Esophagus (tissue), 2 donors: ENCODE measurements around the gene NRDC. TPM values are rescaled to one million over a fixed set of nuclear protein-coding genes. Genes with fewer than 3 reads are reported as not detected.

Experiments
- H3K27ac ChIP-seq, 2 donors: one replicate each; pipeline ENCODE4 v1.5.1; 2013; ENCODE audit warnings: low read depth in 2 of 2, mild to moderate bottlenecking in 2 of 2, inconsistent platforms in 1 of 2, low read length in 1 of 2, moderate library complexity in 1 of 2
- H3K27me3 ChIP-seq, 2 donors: one replicate each; pipeline ENCODE4 v1.6.1; 2013; ENCODE audit warnings: low read length in 2 of 2, control low read depth in 1 of 2, mild to moderate bottlenecking in 1 of 2; ENCODE audit not compliant: insufficient read depth in 2 of 2, control insufficient read depth in 1 of 2
- H3K36me3 ChIP-seq, 2 donors: one replicate each; pipeline ENCODE4 v1.6.1; 2013; ENCODE audit warnings: low read length in 1 of 2; ENCODE audit not compliant: control insufficient read depth in 2 of 2, insufficient read depth in 2 of 2
- H3K4me1 ChIP-seq, 2 donors: one replicate each; pipeline ENCODE4 v1.6.1; 2013; ENCODE audit warnings: low read length in 1 of 2; ENCODE audit not compliant: control insufficient read depth in 2 of 2, insufficient read depth in 2 of 2
- H3K4me3 ChIP-seq, 2 donors: one replicate each; pipeline ENCODE4 v1.5.1; 2013; ENCODE audit warnings: low read length in 2 of 2, mild to moderate bottlenecking in 2 of 2, low read depth in 1 of 2, moderate library complexity in 1 of 2
- H3K9me3 ChIP-seq, 2 donors: one replicate each; pipeline ENCODE4 v1.6.1; 2013; ENCODE audit warnings: mild to moderate bottlenecking in 2 of 2, low read depth in 1 of 2, low read length in 1 of 2, moderate library complexity in 1 of 2; ENCODE audit not compliant: control insufficient read depth in 2 of 2, insufficient read depth in 1 of 2
- whole genome bisulfite sequencing, 2 donors: extraction: QIAGEN DNeasy Blood & Tissue Kit; methylation state at CpG; one replicate each; pipeline ENCODE4 v1.1.7; 2013; 5-methylcytosine and 5-hydroxymethylcytosine counted together
- polyA plus RNA-seq, 2 donors: library from polyadenylated mRNA; stranded (reverse); fragments of 200-250 nt; gene quantifications; one replicate each; pipeline ENCODE4 v1.2.3, GENCODE V29; 2013
- donor health status: healthy with polysubstance abuse.
- donor health status: Bipolar disorder and iron deficiency.

Gene NRDC
- polyA plus RNA-seq, 2 donors, result 51.3 to 78.1 TPM

- H3K27me3 ChIP-seq, result no peaks in the 10 kb centered on the region
Observed at GRCh38 chr1:51915951-51916350, 37.4 kb upstream of the NRDC start.

GRCh38 chr1:51912881-51913280, 34.4 kb upstream of the NRDC start:
- Histone ChIP-seq H3K4me3 (no peak overlapping the region), H3K36me3 (no peaks in the 10 kb centered on the region), H3K4me1 (no peaks in the 10 kb centered on the region), H3K27me3 (no peaks in the 10 kb centered on the region), H3K27ac (no peak overlapping the region), H3K9me3 (no peaks in the 10 kb centered on the region)
- WGBS, 2 donors, result 85 to 88% methylated on average over 7 of the region's 7 CpGs

More at GRCh38 chr1:51915951-51916350, 37.4 kb upstream of the NRDC start:
- Histone ChIP-seq H3K4me3 (no peak overlapping the region), H3K9me3 (no peaks in the 10 kb centered on the region), H3K4me1 (no peaks in the 10 kb centered on the region), H3K27ac (no peak overlapping the region), H3K36me3 (no peaks in the 10 kb centered on the region)
- 83 to 86% methylated on average over 3 of the region's 3 CpGs for WGBS, 2 donors

- Histone ChIP-seq H3K36me3 (no peaks in the 10 kb centered on the region), H3K9me3 (no peaks in the 10 kb centered on the region), H3K27ac (no peak overlapping the region), H3K4me3 (no peak overlapping the region), H3K27me3 (no peaks in the 10 kb centered on the region), H3K4me1 (no peaks in the 10 kb centered on the region)
- 73 to 74% methylated on average over 4 of the region's 4 CpGs for WGBS, 2 donors
Observed at GRCh38 chr1:51910221-51911000, 31.9 kb upstream of the NRDC start.

- H3K9me3 ChIP-seq, result no peaks in the 10 kb centered on the region
- 67 to 79% methylated on average over 2 of the region's 2 CpGs for WGBS, 2 donors
- no peaks in the 10 kb centered on the region for H3K36me3 ChIP-seq
- H3K27me3 ChIP-seq, result no peaks in the 10 kb centered on the region
- H3K4me1 ChIP-seq, result no peaks in the 10 kb centered on the region
- H3K4me3 ChIP-seq, result no peak overlapping the region
- H3K27ac ChIP-seq, result no peak overlapping the region
Observed at GRCh38 chr1:51908499-51908898, 30.0 kb upstream of the NRDC start.

DNA sequence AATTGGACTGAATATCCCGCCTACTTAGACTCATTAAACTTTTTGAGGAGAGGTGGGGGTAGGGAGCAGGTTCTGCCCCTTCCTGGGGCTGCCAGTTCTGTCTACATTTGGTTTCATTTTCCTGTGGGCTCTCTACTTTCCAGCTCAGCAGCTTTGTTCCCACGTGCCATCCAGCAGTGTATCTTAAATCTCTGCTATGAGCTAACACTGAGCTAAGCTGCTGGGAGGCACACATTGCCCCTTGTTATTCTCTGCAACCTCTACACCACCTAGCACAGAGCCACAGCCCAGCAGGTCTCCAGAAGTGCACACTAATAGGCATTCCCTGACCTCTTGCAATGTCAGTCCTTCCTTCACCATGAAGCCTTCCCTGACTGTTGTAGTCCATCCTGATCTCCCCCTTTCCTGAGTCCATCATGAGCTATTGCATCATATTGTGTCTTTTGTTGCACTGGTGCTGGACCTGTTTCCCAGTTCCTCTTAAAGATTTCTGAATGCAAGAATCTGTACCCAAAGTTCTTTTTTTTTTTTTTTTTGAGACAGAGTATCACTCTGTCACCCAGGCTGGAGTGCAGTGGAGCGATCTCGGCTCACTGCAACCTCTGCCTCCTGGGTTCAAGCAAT, 28.7 kb upstream of the NRDC start:
- no peaks in the 10 kb centered on the region for H3K36me3 ChIP-seq
- H3K4me1 ChIP-seq, result no peaks in the 10 kb centered on the region
- H3K4me3 ChIP-seq, result no peak overlapping the region
- no peaks in the 10 kb centered on the region for H3K27me3 ChIP-seq
- H3K9me3 ChIP-seq, result no peaks in the 10 kb centered on the region
- WGBS, 2 donors, result 71 to 78% methylated on average over 4 of the region's 4 CpGs
- no peak overlapping the region for H3K27ac ChIP-seq

DNA sequence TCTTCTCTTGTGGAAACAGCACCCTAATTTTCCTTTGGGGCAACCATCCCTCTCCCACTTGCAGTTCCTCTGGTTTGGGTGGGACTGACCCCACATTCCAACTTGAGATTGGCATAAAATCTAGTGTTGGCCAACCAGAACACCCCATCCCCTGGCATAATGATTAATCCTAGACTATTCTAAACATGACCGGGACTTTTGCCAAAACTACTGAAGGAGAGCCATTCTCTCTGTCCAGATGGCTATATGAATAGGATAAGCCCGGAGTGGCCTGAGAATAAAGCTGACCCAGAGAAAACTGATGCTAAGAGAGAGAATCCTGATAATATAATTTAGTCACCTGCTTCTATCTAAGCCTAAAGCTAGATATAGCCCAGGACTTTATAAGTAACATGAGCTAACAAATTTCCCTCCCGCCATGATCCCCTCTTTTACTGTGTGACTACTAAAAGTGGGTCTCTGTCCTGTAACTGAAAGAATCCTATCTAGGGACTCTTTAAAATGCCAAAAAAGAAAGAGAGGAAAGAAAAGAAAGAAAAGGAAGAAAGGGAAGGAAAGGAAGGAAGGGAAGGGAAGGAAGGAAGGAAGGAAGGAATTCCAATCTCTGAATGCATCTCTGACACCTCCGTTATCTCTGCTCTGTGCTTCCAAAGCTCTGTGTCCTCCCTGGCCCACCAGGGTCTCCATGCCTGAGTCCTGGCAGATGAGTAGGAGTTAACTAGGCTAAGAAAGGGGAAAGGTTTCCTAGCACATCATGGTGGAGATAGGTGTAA, 28.0 kb upstream of the NRDC start:
- Histone ChIP-seq H3K4me3 (no peak overlapping the region), H3K27ac (no peak overlapping the region), H3K36me3 (no peaks in the 10 kb centered on the region), H3K27me3 (no peaks in the 10 kb centered on the region), H3K4me1 (no peaks in the 10 kb centered on the region), H3K9me3 (no peaks in the 10 kb centered on the region)
- 57 to 61% methylated on average over 4 of the region's 4 CpGs for WGBS, 2 donors

DNA sequence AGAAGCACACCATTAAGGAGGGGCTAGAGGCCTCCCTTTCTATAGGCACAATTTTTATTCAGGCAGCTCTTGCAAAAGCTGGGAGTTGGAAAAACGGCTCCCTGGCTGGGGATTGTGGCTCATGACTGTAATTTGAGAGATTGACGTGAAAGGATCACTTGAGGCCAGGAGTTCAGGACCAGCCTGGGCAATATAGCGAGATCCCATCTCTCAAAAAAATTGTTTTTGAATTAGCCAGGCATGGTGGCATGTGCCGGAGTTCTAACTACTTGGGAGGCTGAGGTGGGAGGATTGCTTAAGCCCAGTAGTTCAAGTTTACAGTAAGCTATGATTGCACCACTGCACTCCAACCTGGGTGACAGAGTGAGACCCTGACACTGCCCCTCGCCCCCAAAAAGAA, 23.9 kb upstream of the NRDC start:
- no peak overlapping the region for H3K4me3 ChIP-seq
- no peaks in the 10 kb centered on the region for H3K9me3 ChIP-seq
- no peaks in the 10 kb centered on the region for H3K27me3 ChIP-seq
- no peaks in the 10 kb centered on the region for H3K4me1 ChIP-seq
- WGBS, 2 donors, result 78 to 80% methylated on average over 5 of the region's 5 CpGs
- H3K27ac ChIP-seq, result no peak overlapping the region
- H3K36me3 ChIP-seq, result no peaks in the 10 kb centered on the region

DNA sequence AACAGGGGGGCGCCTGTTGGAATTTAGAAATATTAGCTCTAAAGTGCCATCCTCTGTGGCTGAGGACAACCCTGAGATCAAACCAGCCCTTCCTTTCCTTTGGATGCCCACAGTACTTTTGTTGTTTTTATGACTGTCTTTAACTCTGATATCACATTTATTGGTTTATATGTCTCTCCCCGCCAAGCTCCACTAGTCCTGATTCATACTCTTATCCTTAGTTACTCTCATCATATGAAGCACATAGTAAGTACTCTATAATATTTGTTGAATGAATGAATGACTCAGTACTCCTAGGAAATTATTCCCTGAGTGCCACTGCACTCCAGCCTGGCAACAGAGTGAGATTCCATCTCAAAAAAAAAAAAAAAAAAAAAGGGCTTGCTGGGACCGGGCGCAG, 22.6 kb upstream of the NRDC start:
- no peak overlapping the region for H3K4me3 ChIP-seq
- H3K9me3 ChIP-seq, result no peaks in the 10 kb centered on the region
- no peaks in the 10 kb centered on the region for H3K4me1 ChIP-seq
- WGBS, 2 donors, result 95 to 96% methylated on average over 4 of the region's 4 CpGs
- no peak overlapping the region for H3K27ac ChIP-seq
- H3K36me3 ChIP-seq, result no peaks in the 10 kb centered on the region
- peaks cover 0 to 3% of the 10 kb centered on the region in 2 donors for H3K27me3 ChIP-seq

GRCh38 chr1:51899022-51899421, 20.5 kb upstream of the NRDC start:
- Histone ChIP-seq H3K4me1 (no peaks in the 10 kb centered on the region), H3K27ac (no peak overlapping the region), H3K27me3 (peaks cover 2 to 3% of the 10 kb centered on the region in 2 donors), H3K36me3 (no peaks in the 10 kb centered on the region), H3K9me3 (no peaks in the 10 kb centered on the region), H3K4me3 (no peak overlapping the region)
- WGBS, 2 donors, result 78 to 79% methylated on average over 10 of the region's 10 CpGs
